Measurements from ENCODE around the gene TSPYL4.

GRCh38 chr6:116291701-116292396, 38.0 kb upstream of the TSPYL4 start:
- TF ChIP-seq CTCF (IDR thresholded peaks at IDR 0.05) (no peak), POLR2A (IDR thresholded peaks at IDR 0.05) (no peak)

Data from heart left ventricle (tissue), 13 donors.